ENCODE results near the gene SLC25A21. TPM values are rescaled to one million over a fixed set of nuclear protein-coding genes. Genes with fewer than 3 reads are reported as not detected.

The SLC25A21 gene
- total RNA-seq, 2 experiments from 2014 or later = not detected

GRCh38 chr14:37145395-37145794 is 27.0 kb downstream of the SLC25A21 start:
- Mint-ChIP-seq H3K36me3 (ENCODE audit: low read depth) (no peaks in the 10 kb centered on the region), H3K9me3 (no peaks in the 10 kb centered on the region), H3K4me1 (ENCODE audit: low read depth) (no peaks in the 10 kb centered on the region), H3K27ac (no peak overlapping the region), H3K27me3 (no peaks in the 10 kb centered on the region), H3K4me3 (no peak overlapping the region)
- no peak for TF ChIP-seq CTCF (IDR thresholded peaks at IDR 0.05)
- ChIA-PET POLR2A (no interaction called here), CTCF (no interaction called here)
- DNase-seq (no peak), ATAC-seq (no peak)
- intact Hi-C loops (cut with micrococcal nuclease) = no loop called here

DNA sequence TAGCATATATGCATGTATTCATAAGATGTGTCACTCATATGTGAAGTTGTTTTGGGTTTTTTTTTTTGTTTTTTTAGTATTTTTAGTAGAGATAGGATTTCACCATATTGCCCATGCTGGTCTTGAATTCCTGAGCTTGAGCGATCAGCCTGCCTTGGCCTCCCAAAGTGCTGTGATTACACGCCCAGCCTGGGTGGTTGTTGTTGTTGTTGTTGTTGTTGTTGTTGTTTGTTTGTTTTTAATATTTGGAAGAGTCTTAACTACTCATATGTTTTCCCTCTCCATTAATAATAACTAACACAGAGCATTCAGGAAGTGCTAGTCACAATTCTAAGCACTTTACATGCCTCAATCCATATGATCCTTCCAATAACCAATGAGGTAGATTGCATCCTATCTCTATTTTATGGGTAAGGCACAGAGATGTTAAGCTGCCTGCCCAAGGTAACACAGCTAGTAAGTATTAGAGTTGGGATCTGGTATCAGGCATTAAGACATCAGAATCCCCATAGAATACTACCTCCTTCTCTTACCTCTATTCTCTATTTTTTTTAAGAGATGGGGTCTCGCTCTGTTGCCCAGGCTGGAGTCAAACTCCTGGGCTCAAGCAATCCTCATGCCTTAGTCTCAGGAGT is 27.6 kb downstream of the SLC25A21 start:
- Mint-ChIP-seq H3K4me3 (no peak overlapping the region), H3K4me1 (ENCODE audit: low read depth) (no peaks in the 10 kb centered on the region), H3K36me3 (ENCODE audit: low read depth) (no peaks in the 10 kb centered on the region), H3K9me3 (no peaks in the 10 kb centered on the region), H3K27ac (no peak overlapping the region), H3K27me3 (no peaks in the 10 kb centered on the region)
- intact Hi-C loops (cut with micrococcal nuclease) = no loop called here
- ChIA-PET CTCF (no interaction called here), POLR2A (no interaction called here)
- ATAC-seq (no peak), DNase-seq (no peak)
- no peak for TF ChIP-seq CTCF (IDR thresholded peaks at IDR 0.05)

GRCh38 chr14:37143475-37143874 is 28.9 kb downstream of the SLC25A21 start:
- Mint-ChIP-seq H3K9me3 (no peaks in the 10 kb centered on the region), H3K36me3 (ENCODE audit: low read depth) (no peaks in the 10 kb centered on the region), H3K27me3 (no peaks in the 10 kb centered on the region), H3K4me1 (ENCODE audit: low read depth) (no peaks in the 10 kb centered on the region), H3K27ac (no peak overlapping the region), H3K4me3 (no peak overlapping the region)
- no peak for TF ChIP-seq CTCF (IDR thresholded peaks at IDR 0.05)
- DNase-seq = no peak
- ATAC-seq = no peak
- ChIA-PET POLR2A (no interaction called here), CTCF (no interaction called here)
- intact Hi-C loops (cut with micrococcal nuclease) = no loop called here

DNA sequence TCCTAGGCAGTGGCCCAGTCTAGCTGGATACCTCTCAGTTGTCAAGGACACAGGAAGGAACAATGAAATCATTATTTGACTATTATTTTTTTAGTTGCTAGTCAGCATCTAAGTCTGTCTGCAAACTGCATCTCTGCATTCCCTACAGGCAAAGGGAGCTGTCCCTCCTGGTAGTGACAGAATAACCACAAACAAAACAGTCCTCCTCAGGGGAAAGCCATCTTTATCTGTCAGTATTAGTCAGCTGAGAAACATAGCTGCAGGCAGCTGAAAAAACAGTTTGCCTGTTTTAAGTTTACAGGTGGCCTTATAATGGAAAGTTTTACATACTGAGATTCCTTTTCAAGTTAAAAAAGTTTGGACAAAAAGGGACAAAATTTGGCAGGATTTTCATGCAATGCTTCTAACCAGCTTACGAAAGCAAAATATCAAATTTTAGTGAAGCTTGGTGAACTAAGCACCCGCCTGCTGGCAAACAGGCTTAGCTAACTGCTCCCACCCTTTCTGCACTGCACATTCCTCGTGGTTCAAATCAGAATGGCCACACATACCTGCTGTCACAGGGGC is 29.5 kb downstream of the SLC25A21 start:
- Mint-ChIP-seq H3K27me3 (no peaks in the 10 kb centered on the region), H3K4me3 (no peak overlapping the region), H3K9me3 (no peaks in the 10 kb centered on the region), H3K4me1 (ENCODE audit: low read depth) (no peaks in the 10 kb centered on the region), H3K36me3 (ENCODE audit: low read depth) (no peaks in the 10 kb centered on the region), H3K27ac (no peak overlapping the region)
- no peak for TF ChIP-seq CTCF (IDR thresholded peaks at IDR 0.05)
- POLR2A ChIA-PET = no interaction called here
- CTCF ChIA-PET = interaction anchor here (0.8 kb wide), 1 partner anchor 9 kb away, joined by 4 read pairs; no protein-coding TSS in a partner anchor
- DNase-seq = no peak
- ATAC-seq = no peak
- intact Hi-C loops (cut with micrococcal nuclease) = no loop called here

GRCh38 chr14:37140176-37140575 is 32.2 kb downstream of the SLC25A21 start:
- POLR2A ChIA-PET = no interaction called here
- no peaks in the 10 kb centered on the region for H3K4me1 Mint-ChIP-seq (ENCODE audit: low read depth)
- ATAC-seq = no peak
- no peak overlapping the region for H3K27ac Mint-ChIP-seq
- no peak overlapping the region for H3K4me3 Mint-ChIP-seq
- no peaks in the 10 kb centered on the region for H3K36me3 Mint-ChIP-seq (ENCODE audit: low read depth)
- TF ChIP-seq CTCF (IDR thresholded peaks at IDR 0.05) = no peak
- peaks cover 1% of the 10 kb centered on the region for H3K9me3 Mint-ChIP-seq
- no peaks in the 10 kb centered on the region for H3K27me3 Mint-ChIP-seq
- CTCF ChIA-PET = interaction anchor here (3.8 kb wide), 1 partner anchor 10 kb away, joined by 18 read pairs; no protein-coding TSS in a partner anchor
- intact Hi-C loops (cut with micrococcal nuclease) = no loop called here
- no peak for DNase-seq

Data from activated CD8-positive, alpha-beta T cell treated with anti-CD3 and anti-CD28 coated beads for 36 hours (primary cell).